Measurements from ENCODE around the gene EXOC7. TPM values are rescaled to one million over a fixed set of nuclear protein-coding genes. Genes with fewer than 3 reads are reported as not detected.

EXOC7 gene
- total and polyA plus RNA-seq, 10 donors = 26.2 to 128 (median 90.8) TPM

DNA sequence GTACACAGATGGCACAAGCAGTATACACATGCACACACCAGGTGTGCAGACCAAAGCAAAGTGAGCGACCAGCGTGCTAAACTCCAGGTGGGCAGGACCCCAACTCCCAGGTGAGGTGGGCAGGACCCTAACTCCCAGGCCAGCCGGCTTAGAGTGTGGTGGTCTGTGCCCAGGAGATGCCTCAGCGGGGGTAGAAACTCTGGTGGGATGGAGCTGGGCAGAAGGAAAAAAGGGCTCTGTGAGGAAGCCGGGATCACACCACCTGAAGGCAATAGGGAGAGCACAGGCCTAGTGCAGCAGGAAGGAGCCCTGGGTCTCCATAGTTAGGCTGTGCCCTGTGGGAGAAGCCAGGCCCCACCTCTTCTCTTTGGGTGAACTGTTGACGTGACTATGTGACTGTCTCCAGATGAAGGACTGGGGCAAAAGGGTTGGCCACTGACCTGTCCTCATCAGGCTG, 39.0 kb upstream of the EXOC7 start:
- DNase-seq = peak; percentile 70
- 78 to 96% (median 93%) methylated on average over 6 of the region's 6 CpGs for WGBS, 5 donors
- intact Hi-C loops (cut with DNase I; ENCODE audit: low total_unique reads) = no loop called here
- Histone ChIP-seq H3K36me3 (no peaks in the 10 kb centered on the region), H3K4me1 (peaks cover 40 to 85% (median 75%) of the 10 kb centered on the region in 6 donors), H3K4me3 (no peak overlapping the region), H3K27me3 (replicated peaks in 1 of 7) (peaks cover 5 to 45% (median 29%) of the 10 kb centered on the region in 7 donors), H3K9me3 (no peaks in the 10 kb centered on the region), H3K27ac (peak overlapping the region in 3 of 8 donors; percentile 79 to 92 (median 85))
- TF ChIP-seq POLR2AphosphoS5 (IDR thresholded peaks at IDR 0.05) (no peak), CTCF (IDR thresholded peaks at IDR 0.05 in 8 of 11, conservative IDR thresholded peaks at IDR 0.05 in 3 of 11) (no peak), POLR2A (IDR thresholded peaks at IDR 0.05) (no peak)

- intact Hi-C loops (cut with DNase I; ENCODE audit: low total_unique reads) = no loop called here
- H3K36me3 ChIP-seq = no peaks in the 10 kb centered on the region
- 54 to 69% (median 61%) methylated on average over 10 of the region's 10 CpGs for WGBS, 5 donors
- peaks cover 40 to 80% (median 71%) of the 10 kb centered on the region in 6 donors for H3K4me1 ChIP-seq
- H3K27ac ChIP-seq = no peak overlapping the region
- H3K9me3 ChIP-seq = no peaks in the 10 kb centered on the region
- peaks cover 5 to 50% (median 34%) of the 10 kb centered on the region in 7 donors for H3K27me3 ChIP-seq (replicated peaks in 1 of 7)
- TF ChIP-seq CTCF (IDR thresholded peaks at IDR 0.05 in 8 of 11, conservative IDR thresholded peaks at IDR 0.05 in 3 of 11) (no peak), POLR2AphosphoS5 (IDR thresholded peaks at IDR 0.05) (no peak), POLR2A (IDR thresholded peaks at IDR 0.05) (no peak)
- H3K4me3 ChIP-seq = peak overlapping the region in 1 of 8 donors; percentile 68
- DNase-seq = peak; percentile 60
These were observed 38.5 kb upstream of the EXOC7 start for GRCh38 chr17:76142039-76142584.

GRCh38 chr17:76141212-76142038, 37.8 kb upstream of the EXOC7 start, which contains the start of gene FOXJ1:
FOXJ1 (minus strand) TSS chr17:76141245; CDS start chr17:76140395, 850 bp downstream.
- H3K27ac ChIP-seq = peak within 1 kb of the TSS in 1 of 8 donors; percentile 21
- TF ChIP-seq POLR2A (IDR thresholded peaks at IDR 0.05) = no peak
- TF ChIP-seq POLR2AphosphoS5 (IDR thresholded peaks at IDR 0.05) = peak in 2 of 3 donors; percentile 57 to 77
- peak in 1 of 11 experiments; percentile 35 for TF ChIP-seq CTCF (IDR thresholded peaks at IDR 0.05 in 8 of 11, conservative IDR thresholded peaks at IDR 0.05 in 3 of 11)
- peak within 1 kb of the TSS; percentile 37 to 68 (median 50) for H3K4me3 ChIP-seq
- no peaks in the 10 kb centered on the region for H3K36me3 ChIP-seq
- WGBS, 5 donors = 6 to 10% (median 7%) methylated on average over 40 to 59 of the region's 59 CpGs
- H3K27me3 ChIP-seq (replicated peaks in 1 of 7) = peaks cover 5 to 57% (median 34%) of the 10 kb centered on the region in 7 donors
- peaks cover 40 to 73% (median 65%) of the 10 kb centered on the region in 6 donors for H3K4me1 ChIP-seq
- peak; percentile 95 for DNase-seq
- H3K9me3 ChIP-seq = no peaks in the 10 kb centered on the region
- intact Hi-C loops (cut with DNase I; ENCODE audit: low total_unique reads) = no loop called here
